Measurements from ENCODE around the gene SSBP3.

SSBP3 gene

GRCh38 chr1:54283635-54284385, 122.4 kb downstream of the SSBP3 start:
- TF ChIP-seq CTCF (IDR thresholded peaks at IDR 0.05; ENCODE audit: borderline replicate concordance, control extremely low read depth, extremely low read depth, insufficient read depth, missing control alignments), result no peak
- in situ Hi-C loops (cut with MboI; ENCODE audit: low sequenced_read_pairs, unreplicated experiment), result no loop called here
- DNase-seq (ENCODE audit: low spot score), result no peak

- no peak for TF ChIP-seq CTCF (IDR thresholded peaks at IDR 0.05; ENCODE audit: borderline replicate concordance, control extremely low read depth, extremely low read depth, insufficient read depth, missing control alignments)
- in situ Hi-C loops (cut with MboI; ENCODE audit: low sequenced_read_pairs, unreplicated experiment), result no loop called here
- no peak for DNase-seq (ENCODE audit: low spot score)
These were observed 123.9 kb downstream of the SSBP3 start for GRCh38 chr1:54282101-54282847.

GRCh38 chr1:54280651-54281050, 125.5 kb downstream of the SSBP3 start:
- no peak for DNase-seq (ENCODE audit: low spot score)
- in situ Hi-C loops (cut with MboI; ENCODE audit: low sequenced_read_pairs, unreplicated experiment), result no loop called here
- TF ChIP-seq CTCF (IDR thresholded peaks at IDR 0.05; ENCODE audit: borderline replicate concordance, control extremely low read depth, extremely low read depth, insufficient read depth, missing control alignments), result no peak

GRCh38 chr1:54279457-54279856, 126.7 kb downstream of the SSBP3 start:
- no peak for DNase-seq (ENCODE audit: low spot score)
- TF ChIP-seq CTCF (IDR thresholded peaks at IDR 0.05; ENCODE audit: borderline replicate concordance, control extremely low read depth, extremely low read depth, insufficient read depth, missing control alignments), result no peak
- in situ Hi-C loops (cut with MboI; ENCODE audit: low sequenced_read_pairs, unreplicated experiment), result no loop called here

- in situ Hi-C loops (cut with MboI; ENCODE audit: low sequenced_read_pairs, unreplicated experiment), result no loop called here
- DNase-seq (ENCODE audit: low spot score), result no peak
- TF ChIP-seq CTCF (IDR thresholded peaks at IDR 0.05; ENCODE audit: borderline replicate concordance, control extremely low read depth, extremely low read depth, insufficient read depth, missing control alignments), result no peak
These were observed 127.2 kb downstream of the SSBP3 start for GRCh38 chr1:54278941-54279422.

GRCh38 chr1:54277451-54278341, 128.5 kb downstream of the SSBP3 start:
- no peak for DNase-seq (ENCODE audit: low spot score)
- in situ Hi-C loops (cut with MboI; ENCODE audit: low sequenced_read_pairs, unreplicated experiment), result no loop called here
- no peak for TF ChIP-seq CTCF (IDR thresholded peaks at IDR 0.05; ENCODE audit: borderline replicate concordance, control extremely low read depth, extremely low read depth, insufficient read depth, missing control alignments)

Data from GM13976 (cell line).